OCI-M2 (cell line): ENCODE results near the gene FAT3.

ENCODE experiments used
- DNase-seq: peaks from one replicate; lab custom pipeline; 2025; ENCODE audit not compliant: unreplicated experiment; lab: John Stamatoyannopoulos, UW

Gene FAT3

DNA sequence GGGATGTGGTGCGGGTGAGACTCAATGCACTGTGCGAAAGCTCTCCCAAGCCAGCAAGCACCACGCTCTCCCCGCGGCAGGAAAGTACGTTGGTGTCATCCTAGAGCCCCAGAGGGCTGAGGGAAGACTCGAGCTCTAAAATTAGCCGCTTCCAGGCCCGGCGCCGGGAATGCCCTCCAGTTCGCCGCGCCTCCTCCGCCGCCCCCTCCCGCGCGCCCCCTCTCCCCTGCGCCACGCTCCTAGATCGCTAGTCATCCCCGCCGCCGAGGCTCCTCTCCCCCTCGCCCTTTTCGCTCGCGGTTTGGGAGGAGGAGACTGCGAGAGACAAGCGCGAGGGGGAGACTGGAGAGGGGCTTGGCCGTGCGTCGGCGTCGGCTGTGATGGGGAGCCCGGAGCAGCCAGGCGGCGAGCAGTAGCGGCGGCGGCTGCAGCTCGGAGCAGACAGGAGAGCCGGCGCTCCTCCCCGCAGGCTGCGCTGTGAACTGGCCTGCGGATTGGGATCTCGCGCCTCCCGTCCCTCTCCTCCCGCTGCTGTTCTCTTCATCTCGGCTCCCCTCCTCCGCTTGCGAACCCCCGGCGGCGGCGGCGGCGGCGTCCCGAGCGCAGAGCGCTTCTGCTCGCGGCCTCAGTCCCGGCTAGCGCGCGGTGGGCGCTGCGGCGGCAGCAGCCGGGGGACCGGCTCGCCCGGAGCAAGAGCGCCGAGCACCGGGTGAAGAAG is at the start of gene FAT3:
TSS of gene FAT3 (plus strand) at position 412 of the 718 bp plus-strand sequence. CDS start 127,295 bp downstream, outside the sequence.
- no peak for DNase-seq

DNA sequence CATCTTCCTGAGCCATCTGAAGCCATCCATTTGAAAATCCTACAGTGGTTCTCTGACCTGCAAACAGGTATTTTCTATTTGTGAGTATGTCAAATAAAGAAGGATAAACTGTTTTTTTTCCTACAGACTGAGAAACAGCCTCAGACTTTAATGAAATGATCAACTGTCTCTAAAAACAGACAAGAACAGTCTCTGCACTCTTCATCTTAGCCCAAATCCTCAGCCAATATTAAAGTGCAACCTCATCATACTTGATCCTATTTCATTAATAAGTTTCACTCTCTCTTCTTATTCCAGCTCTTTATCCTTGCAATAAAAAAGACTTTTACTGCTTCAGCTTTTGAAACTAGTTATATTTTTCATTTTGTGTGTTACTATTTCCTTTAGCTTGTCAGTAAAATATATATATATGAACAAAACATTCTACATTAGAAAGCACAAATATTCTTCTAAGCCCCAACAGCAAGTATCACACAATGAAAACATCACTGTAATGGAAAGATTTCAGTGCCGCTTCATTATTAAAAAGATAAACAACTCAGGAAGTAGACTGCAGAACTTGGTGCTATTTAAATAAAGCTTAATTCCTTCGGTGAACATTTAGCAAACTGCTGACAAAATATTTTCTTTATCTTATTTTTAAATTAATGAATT is 45.5 kb upstream of the FAT3 start:
- no peak for DNase-seq

DNA sequence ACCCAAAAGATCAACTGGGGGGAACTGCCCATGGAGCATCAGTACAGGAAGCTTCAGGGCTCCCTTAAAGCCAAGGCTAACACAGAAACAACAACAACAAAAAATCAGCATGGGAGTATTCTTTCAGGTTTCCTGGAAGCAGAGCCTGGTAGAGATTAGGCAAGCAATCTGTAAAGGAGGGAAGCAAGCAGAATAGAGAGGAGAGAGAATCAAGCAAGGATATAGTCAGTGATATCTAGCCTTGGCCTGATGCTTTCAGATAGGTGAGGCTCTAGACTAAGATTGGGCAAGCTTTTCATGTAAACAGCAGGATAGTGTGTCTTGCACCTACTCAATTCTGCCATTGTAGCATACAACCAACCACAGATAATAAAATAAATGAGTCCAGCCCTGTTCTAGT is 44.4 kb upstream of the FAT3 start:
- DNase-seq: no peak

DNA sequence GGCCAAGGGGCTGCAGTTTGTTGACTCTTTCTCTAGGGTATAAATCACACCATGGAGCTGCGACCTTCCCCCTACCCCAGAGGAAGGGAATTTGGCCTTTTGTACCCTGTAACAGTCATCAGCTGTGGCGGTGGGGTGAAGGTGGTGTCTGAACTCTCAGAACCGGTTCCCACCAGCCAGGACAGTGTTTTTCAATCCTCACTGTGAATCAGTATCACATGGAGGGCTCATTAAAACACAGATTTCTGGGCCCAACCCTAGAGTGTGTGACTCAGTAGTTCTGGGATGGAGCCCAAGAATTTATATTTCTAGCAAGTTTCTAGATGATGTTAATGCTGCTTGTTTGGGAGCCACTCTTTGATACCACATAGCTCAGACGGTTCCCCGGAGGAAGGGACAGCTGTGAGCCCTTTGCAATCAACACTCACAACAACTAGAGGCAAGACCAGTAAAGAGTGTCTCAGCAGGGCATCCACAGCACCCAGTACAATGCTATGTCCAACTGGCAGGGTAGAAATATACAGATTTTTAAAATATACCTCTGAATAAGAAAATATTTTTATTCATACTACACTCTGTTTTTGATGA is 43.9 kb upstream of the FAT3 start:
- no peak for DNase-seq

DNA sequence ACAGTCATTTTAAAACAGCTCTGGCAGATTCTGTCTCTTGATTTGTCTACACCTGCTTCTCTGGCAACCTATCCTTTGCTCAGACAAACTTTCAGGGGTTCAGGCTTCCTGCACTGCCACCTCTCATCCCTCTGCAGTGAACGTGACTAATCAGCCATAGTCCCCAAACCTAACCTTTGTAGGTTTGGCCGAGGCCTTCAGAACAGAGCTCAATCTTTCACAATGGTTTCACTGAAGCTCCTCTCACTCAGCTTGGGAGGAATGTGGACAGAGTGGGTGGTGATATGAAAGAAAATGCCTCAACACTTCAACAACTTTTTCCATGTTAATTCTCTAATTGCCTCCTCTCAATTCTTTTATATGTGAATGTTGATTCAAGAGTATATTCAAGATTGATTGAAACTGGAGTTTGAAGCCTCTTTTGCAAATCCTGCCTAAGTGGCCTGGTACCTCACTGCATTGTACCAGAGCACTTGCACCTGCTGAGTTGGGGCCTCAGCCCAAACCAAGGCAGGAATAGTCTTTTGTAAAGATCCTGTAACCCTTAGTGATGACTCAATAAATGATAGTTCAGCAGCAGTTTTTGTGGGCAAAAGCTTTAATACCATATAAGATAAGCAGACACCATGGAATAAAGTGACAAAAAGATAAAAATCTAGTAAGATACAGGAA is 33.9 kb upstream of the FAT3 start:
- DNase-seq: no peak

DNA sequence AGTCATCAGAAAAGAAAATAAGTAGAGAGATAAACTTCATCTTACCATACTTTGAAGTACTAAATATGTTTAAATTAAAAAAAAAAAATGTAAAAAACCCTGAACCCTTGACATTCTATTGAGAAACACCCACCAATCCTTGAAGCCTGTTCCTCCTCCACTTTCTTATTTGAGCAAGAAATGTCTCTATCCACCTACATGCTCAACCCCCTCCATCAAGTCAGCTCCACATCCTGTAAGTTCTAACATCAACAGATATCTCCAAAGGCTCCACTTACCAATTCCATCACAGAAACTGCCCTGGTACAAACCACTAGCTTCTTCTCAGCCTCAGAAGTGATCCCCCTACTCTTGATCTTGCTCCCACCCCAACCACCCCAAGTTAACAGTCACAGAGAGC is 32.5 kb upstream of the FAT3 start:
- DNase-seq: no peak

DNA sequence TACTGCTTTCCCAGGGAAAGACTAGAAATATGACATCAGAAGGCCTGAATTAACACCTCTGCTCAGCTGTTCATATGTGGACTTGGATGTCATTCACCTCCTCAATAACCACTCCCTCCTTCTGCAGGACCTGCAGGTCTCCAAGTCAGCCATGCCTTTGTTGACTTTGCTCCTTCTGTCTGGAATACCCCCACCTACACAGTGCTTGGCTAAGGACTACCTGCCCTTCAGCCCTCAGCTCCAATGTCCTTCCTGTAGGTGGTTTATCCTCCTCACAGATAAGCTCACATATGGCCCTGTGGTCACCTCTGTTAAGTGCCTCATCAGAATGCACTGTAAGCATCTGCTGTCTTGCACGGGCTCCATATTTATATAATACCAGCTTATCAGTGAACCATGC is 26.4 kb upstream of the FAT3 start:
- DNase-seq: no peak

DNA sequence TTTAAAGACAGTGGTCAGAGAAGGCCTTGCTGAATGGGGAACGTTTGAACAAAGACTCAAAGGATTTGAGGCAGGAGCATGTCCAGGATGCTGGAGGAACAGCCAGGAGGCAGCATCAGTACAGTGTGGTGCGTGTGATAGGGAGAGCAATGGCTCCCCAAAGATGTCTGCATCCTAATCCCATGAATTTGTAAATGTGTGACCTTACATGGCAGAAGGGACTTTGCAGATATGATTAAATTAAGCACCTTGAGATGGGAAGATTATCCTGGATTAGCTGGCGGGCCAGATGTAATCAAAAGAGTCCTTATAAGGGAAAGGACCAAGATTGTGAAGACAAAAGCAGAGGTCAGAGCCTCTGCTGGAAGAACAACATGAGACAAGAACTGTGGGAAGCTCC is 24.6 kb upstream of the FAT3 start:
- no peak for DNase-seq

DNA sequence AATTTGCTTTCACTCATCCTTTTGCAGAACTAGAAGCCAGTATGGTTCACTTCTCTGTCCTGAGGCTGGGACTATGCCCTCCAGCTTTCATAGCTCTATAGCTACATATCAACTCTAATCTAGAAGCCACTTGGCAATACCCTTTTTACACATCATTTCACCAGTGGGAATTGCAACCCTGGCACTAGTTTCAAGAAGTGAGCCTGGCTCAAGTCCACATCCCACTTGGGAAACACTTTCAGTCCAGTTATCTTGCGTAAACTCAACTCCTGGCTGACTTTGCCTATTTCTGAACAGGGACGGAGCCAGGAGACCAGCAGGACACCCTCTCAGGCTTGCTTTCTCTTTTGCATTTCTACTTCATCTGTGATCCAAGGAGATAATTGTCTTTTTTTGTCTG is 19.9 kb upstream of the FAT3 start:
- DNase-seq: no peak

DNA sequence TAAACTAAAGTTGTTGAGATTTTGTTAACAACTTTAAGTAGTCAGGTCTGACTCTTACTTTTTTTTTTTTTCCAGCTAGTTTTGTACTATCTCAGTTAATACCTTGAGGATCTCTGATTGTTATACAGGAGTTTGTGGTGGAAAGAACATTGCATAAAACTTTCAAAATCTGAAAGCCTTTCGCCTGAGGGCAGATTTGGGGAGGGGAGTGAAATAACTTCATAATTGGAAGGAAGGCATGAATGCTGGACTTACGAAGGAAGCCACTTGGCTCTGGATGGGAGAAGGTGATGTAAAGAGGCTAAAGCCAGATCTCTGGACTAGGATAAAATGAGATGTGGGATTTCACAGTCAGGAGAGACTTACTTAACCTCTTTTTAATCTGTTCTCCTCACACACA is 18.2 kb upstream of the FAT3 start:
- no peak for DNase-seq

DNA sequence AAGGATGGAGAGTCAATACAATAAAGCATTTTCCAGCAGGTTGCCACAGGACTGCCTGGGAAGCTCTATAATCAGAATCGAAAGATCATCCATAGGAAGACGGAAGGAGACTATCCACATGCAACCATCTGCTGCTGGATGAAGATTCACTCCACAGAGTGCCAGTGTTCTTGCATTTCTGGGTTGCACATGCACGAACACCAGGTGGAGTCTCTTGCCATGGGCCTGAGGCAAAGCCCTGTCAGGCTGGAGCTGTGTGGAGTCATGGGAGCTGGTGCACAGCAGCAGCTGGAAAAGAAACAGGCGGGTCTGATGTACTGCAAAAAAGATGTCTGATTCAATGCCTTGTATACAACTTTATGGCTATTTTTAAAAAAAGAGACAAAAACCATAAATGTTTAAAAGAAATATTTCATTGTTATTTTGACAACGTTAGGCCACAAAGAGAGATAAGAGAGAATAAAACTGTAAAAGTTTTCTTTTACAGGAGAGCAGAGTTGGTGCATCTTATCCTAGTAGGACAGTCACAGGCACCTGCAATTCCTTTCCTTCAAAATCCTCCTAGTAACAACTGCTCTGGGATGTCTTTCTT is 12.9 kb upstream of the FAT3 start:
- DNase-seq: no peak

DNA sequence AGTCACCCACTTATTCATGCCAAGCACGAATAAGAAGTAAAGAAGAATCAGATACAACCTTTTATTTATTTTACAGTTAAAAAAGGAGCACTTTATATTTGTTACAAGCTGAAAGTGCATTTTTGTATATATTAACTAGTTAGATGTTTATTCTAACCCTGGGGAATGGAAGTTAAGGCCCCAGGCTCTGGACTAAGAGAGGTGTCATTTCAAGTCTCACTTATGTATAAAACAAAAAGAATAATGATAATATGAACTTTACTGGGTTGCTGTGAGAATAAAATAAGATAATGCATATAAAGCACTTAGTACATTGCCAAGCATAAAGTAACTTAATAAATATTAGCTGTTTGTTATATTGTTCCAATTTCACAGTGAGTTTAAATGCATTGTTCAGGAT is 12.1 kb upstream of the FAT3 start:
- no peak for DNase-seq

DNA sequence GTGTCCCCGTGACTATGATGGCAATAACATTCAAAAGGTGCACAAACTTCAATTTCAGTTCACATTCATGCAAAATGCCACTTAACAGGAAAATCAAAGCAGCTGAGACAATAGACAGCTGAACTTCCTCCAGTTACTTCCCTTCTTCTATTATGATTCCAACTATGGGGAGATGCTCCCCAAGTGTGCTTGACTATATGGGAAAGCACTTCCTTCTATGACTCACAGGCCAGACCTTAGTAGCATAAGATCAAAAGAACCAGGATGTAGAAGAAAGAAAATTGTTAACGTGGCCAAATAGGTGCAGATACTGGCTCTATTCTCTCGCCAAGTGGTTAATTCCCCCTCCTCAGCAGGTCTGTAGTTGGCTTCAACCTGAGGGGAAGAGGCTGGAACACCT is 7.8 kb upstream of the FAT3 start:
- no peak for DNase-seq

DNA sequence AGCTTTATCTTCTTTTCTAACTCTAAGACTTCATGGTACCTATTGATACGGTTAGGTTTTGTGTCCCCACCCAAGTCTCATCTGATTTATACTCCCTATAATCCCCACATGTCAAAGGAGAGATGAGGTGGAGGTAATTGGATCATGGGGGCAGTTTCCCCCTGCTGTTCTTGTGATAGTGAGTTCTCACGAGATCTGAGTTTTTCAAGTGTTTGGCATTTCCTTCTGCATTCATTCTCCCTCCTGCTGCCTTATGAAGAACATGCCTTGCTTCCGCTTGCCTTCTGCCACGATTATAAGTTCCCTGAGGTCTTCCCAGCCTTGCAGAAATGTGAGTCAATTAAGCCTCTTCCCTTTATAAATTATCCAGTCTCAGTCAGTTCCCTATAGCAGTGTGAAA is 5.1 kb upstream of the FAT3 start:
- no peak for DNase-seq

DNA sequence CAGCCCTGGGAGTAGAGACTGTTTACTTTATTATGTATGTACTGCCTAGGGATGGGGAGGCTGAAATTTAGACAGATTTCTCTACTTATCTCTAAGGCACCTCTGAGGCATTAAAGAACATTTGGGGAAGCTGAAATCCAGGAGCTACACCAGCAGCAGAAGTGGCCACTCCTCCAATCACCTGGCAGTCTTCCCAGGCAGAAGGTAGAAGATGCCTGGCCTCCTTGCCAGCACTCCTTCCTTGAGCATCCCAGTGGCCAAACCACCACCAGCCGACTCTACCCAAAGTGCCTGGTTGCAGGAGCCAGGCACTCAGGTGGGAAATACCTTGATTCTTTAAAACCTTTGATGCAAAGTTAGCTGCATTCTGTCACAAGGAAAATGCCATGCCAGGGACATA is 1.9 kb upstream of the FAT3 start:
- no peak for DNase-seq

DNA sequence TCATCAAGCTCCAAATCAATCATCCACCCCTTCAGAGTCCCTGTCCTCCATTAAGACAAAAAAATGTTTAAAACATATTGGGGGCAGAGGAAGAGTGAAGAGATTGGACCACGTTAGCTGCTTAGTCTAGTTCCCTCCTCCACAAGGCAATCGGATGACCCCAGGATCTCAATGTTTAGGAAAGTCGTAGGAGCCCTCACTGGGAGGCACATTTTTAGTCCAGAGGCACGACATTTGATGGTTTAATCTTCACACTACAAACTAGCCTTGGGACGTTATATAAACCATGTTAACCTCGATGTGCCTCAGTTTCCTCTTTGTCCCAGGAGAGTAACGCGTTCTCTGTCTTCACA is 588 bp upstream of the FAT3 start:
- no peak for DNase-seq

DNA sequence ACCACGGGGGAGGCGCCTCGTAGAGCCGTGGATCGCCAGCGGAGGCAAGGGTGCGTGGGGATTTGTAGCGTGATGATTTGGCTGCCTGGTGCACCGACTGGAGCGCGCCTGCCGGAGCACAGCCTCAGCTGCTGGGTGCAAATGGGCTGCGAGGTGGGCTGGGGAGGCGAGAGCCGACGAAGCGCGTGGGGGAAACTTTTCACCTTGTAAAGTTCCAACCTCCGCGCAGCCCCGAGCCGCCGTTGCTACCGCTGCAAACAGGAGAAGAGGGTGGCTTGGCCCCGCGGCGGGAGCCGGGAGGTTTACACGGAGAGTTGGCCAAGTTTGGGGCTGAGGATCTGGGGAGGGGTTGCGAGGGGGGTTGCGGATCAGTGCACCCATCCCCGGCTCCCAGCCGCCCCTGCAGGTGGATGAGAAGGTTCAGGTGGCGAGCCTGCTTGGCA is 528 bp downstream of the FAT3 start:
- DNase-seq: no peak

DNA sequence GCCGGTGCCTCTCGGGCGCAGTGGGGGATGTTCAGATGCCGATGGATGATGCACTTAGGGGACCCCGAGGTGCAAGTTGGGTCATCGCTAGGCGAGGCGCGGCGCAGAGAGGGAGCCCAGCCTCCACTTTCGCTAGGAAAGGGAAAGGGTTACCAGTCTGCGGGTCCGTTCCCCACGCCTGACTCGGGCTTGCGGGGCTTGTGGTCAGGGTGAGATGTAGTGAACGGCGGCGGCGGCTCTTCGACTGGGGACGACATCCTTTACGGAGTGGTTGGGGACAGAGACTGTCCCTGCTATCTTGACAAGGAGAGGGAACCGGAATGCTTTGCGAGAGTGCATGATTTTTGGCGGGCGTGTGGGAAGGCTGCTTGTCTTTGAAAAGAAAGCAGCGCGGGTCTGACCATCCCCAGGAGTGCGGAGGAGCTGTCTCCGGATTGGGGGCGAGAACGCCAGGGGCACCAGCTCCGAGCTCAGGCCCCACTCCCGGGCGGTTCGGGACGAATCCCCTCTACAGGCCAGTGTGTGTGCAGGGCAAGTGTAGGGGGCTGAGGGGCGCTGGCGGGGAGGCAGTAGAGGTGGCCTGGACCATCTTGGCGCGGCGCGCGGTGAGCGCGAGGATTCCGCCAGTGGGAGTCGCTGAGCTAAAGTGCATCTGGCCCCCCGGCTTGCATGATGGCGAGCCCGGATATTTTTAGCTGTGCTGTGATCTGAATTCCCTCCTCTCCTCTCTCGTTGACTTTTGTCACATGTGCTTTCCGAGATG is 1.1 kb downstream of the FAT3 start:
- no peak for DNase-seq

DNA sequence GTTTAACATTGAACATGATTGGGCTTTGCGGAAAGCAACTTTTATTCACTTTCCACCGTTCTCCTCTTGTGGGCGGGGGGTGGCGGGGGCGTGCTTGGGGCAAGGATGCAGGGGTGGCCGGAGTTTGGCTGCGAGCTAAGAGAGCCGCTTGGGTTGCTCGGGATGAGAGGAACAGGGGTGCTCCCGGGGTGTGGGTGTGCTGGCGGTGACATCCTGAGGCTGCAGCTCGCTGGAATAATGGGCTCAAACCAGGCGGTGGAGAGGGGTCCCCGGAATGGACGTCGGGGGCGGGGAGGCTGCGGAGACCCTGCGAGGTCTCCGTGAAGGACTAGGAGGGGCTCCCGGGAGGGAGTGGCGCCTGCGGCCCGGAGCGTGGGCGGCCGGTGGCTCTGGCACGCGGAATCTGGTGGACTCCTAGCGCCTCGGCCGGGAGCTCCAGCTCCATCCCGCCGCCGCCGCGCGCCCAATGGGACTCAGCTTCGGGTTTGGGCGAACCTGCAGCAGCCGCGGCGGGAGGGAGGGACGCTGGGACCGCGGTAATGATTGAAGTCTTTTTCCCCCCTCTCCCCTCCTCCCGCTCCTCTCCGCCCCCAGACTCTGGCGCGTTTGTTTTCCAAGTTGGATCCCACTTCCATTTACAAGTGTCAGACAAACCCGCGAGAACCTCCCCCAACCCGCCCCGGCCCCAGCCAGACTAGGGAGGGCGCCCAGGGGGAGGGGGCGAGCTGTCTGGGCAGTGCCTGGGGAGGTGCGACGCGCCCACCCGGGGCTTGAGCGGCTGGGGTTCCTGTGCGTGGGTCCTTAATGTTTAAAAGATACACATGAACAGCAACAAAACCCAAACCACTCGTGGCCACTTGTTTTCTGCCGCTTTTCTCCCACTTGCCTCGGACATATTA is 2.0 kb downstream of the FAT3 start:
- DNase-seq: no peak

DNA sequence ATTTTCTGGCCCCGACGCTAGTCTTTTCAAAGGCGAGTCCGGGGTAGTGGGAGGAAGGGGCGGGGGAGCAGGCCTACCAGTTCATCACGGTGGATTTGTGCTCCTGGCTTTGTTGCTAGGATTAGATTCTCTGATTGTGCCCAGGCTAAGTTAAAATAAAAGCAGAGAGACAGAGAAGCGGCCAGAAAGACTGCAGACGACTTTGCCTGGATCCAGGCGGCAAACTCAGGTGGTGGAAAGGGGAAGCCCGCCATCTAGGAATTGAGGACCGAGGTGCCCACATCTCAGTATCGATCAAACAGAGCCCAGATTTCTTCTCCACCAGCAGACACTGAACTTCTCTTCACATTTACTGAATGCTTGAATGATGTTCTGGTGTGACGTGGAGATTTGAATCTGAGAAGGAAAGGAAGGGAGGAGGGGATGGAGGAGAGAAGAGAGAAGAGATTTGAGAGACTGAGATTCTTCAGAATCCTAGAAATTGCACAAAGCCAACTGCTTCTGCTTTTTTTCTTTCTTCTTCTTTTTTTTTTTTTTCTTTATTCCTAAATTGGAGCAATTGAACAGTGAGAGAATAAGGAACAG is 2.7 kb downstream of the FAT3 start:
- no peak for DNase-seq
